Measurements from ENCODE around the gene DAB2IP. TPM values are rescaled to one million over a fixed set of nuclear protein-coding genes. Genes with fewer than 3 reads are reported as not detected.

The DAB2IP gene
- total and polyA plus RNA-seq, 2 donors (not counting 1 experiment from before 2014, with no cell fraction given) = 14.6 to 16.5 TPM

DNA sequence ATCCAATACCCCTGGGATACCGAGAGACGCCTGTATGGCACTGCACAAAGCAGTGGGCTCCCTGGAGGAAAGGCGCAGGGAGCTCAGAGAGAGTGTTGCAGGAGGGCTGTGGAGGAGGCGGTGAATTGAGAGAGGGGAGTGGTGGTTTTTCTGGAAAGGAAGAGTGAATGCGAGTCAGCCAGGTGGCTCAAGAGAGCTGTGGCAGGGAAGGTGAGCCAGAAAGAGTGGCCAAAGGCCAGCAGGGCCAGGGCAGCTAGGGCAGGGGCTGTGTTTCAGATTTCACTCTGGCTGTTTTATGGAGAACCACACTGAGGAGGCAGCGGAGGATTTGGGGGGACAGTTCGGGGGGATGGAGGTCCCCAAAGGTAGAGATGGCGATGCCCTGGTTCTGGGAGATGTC lies 13.0 kb upstream of the DAB2IP start:
- no peaks in the 10 kb centered on the region for H3K9me3 ChIP-seq (ENCODE audit: control insufficient read depth, insufficient read depth, low read depth, low read length)
- H3K4me3 ChIP-seq (replicated peaks in 1 of 4; ENCODE audit: control extremely low read depth in 1 of 4, insufficient read depth in 1 of 4, low read depth in 3 of 4, low read length in 4 of 4) = no peak overlapping the region
- TF ChIP-seq EZH2 (IDR thresholded peaks at IDR 0.05; ENCODE audit: low read length, missing control alignments) = no peak
- TF ChIP-seq, protein P1, sequence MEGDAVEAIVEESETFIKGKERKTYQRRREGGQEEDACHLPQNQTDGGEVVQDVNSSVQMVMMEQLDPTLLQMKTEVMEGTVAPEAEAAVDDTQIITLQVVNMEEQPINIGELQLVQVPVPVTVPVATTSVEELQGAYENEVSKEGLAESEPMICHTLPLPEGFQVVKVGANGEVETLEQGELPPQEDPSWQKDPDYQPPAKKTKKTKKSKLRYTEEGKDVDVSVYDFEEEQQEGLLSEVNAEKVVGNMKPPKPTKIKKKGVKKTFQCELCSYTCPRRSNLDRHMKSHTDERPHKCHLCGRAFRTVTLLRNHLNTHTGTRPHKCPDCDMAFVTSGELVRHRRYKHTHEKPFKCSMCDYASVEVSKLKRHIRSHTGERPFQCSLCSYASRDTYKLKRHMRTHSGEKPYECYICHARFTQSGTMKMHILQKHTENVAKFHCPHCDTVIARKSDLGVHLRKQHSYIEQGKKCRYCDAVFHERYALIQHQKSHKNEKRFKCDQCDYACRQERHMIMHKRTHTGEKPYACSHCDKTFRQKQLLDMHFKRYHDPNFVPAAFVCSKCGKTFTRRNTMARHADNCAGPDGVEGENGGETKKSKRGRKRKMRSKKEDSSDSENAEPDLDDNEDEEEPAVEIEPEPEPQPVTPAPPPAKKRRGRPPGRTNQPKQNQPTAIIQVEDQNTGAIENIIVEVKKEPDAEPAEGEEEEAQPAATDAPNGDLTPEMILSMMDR (conservative IDR thresholded peaks at IDR 0.05 in 1 of 2, IDR thresholded peaks at IDR 0.05 in 1 of 2; ENCODE audit: low read depth in 1 of 2, low read length in 2 of 2) = no peak
- no peak overlapping the region for H3K4me2 ChIP-seq (ENCODE audit: extremely low read depth, insufficient read depth, low read length)
- DNase-seq (ENCODE audit: low read depth in 2 of 2) = no peak
- H4K20me1 ChIP-seq (ENCODE audit: control insufficient read depth, extremely low read depth, insufficient read depth, low read length) = no peaks in the 10 kb centered on the region
- no peak overlapping the region for H3K9ac ChIP-seq (ENCODE audit: insufficient read depth, low read length)
- no peaks in the 10 kb centered on the region for H3K79me2 ChIP-seq (ENCODE audit: control insufficient read depth, insufficient read depth, low read length)
- H3K4me1 ChIP-seq (ENCODE audit: control insufficient read depth, extremely low read depth, insufficient read depth, low read length) = peaks cover 12% of the 10 kb centered on the region
- no peak overlapping the region for H2AFZ ChIP-seq (ENCODE audit: low read length)
- H3K36me3 ChIP-seq (ENCODE audit: control insufficient read depth, insufficient read depth, low read length) = no peaks in the 10 kb centered on the region
- no peak overlapping the region for H3K27ac ChIP-seq (ENCODE audit: insufficient read depth, low read length)
- H3K27me3 ChIP-seq (ENCODE audit: control insufficient read depth, insufficient read depth, low read length) = peaks cover 3% of the 10 kb centered on the region

DNA sequence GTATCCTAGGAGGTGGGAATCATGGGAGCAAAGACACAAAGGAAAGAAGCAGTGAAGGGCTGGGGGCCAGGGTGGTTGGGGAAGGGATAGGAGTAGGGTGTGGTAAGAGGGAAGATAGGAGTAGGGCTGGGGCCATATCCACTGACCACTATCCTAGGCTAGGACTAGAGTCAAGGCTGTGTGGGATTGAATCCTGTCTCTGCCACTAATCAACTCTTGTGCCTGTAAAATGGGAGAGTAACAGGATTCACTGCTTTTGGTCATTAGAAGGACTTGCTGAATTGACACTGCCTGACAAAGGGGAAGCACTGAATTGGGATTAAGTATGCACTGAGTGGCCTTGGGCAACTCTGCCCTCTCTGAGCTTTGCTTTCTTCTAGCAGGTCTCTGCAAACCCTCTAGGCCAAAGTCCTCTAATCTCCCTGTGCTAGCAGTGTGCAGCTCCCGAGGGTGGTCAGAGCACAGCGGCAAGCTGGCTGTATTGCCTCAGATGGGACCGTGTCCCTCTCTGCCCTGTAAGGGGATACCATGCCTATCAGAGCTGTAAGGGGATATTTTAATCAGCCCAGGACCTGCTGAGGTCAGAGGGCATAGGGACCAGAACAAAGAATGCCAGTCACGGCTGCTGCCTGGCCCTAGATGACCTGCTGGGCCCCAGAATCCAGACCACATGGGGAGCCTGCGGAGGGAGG lies 12.4 kb upstream of the DAB2IP start:
- DNase-seq (ENCODE audit: low read depth in 2 of 2) = no peak

DNA sequence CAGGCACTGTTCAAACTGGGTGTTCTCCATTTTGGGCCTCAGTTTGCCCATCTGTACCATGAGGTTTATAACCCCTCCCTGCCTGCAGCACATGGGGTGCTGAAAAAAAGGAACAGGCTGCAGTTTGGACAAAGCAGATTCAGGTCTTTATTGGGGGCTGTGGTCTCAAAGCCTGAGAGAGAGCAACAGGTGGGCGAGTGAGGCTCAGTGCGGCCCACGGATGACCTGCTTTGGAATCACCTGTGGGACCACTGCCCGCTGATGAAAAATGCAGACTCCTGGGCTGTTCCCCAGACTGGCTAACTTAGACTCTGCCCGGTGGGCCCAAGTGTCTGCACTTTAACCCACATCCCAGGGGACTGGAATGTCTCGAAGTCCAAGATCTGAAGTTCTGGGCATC lies 11.8 kb upstream of the DAB2IP start:
- no peaks in the 10 kb centered on the region for H3K36me3 ChIP-seq (ENCODE audit: control insufficient read depth, insufficient read depth, low read length)
- no peak overlapping the region for H3K4me2 ChIP-seq (ENCODE audit: extremely low read depth, insufficient read depth, low read length)
- H3K9ac ChIP-seq (ENCODE audit: insufficient read depth, low read length) = no peak overlapping the region
- no peaks in the 10 kb centered on the region for H4K20me1 ChIP-seq (ENCODE audit: control insufficient read depth, extremely low read depth, insufficient read depth, low read length)
- no peak overlapping the region for H2AFZ ChIP-seq (ENCODE audit: low read length)
- H3K9me3 ChIP-seq (ENCODE audit: control insufficient read depth, insufficient read depth, low read depth, low read length) = no peaks in the 10 kb centered on the region
- H3K79me2 ChIP-seq (ENCODE audit: control insufficient read depth, insufficient read depth, low read length) = no peaks in the 10 kb centered on the region
- no peak for TF ChIP-seq EZH2 (IDR thresholded peaks at IDR 0.05; ENCODE audit: low read length, missing control alignments)
- TF ChIP-seq, protein P1 (conservative IDR thresholded peaks at IDR 0.05 in 1 of 2, IDR thresholded peaks at IDR 0.05 in 1 of 2; ENCODE audit: low read depth in 1 of 2, low read length in 2 of 2) = no peak
- no peak overlapping the region for H3K27ac ChIP-seq (ENCODE audit: insufficient read depth, low read length)
- peaks cover 3% of the 10 kb centered on the region for H3K27me3 ChIP-seq (ENCODE audit: control insufficient read depth, insufficient read depth, low read length)
- H3K4me1 ChIP-seq (ENCODE audit: control insufficient read depth, extremely low read depth, insufficient read depth, low read length) = peaks cover 12% of the 10 kb centered on the region
- no peak overlapping the region for H3K4me3 ChIP-seq (replicated peaks in 1 of 4; ENCODE audit: control extremely low read depth in 1 of 4, insufficient read depth in 1 of 4, low read depth in 3 of 4, low read length in 4 of 4)
- no peak for DNase-seq (ENCODE audit: low read depth in 2 of 2)

More for the DNA sequence above, 12.4 kb upstream of the DAB2IP start:
- no peak overlapping the region for H3K9ac ChIP-seq (ENCODE audit: insufficient read depth, low read length)
- no peaks in the 10 kb centered on the region for H4K20me1 ChIP-seq (ENCODE audit: control insufficient read depth, extremely low read depth, insufficient read depth, low read length)
- peaks cover 3% of the 10 kb centered on the region for H3K27me3 ChIP-seq (ENCODE audit: control insufficient read depth, insufficient read depth, low read length)
- H3K79me2 ChIP-seq (ENCODE audit: control insufficient read depth, insufficient read depth, low read length) = no peaks in the 10 kb centered on the region
- H3K4me3 ChIP-seq (replicated peaks in 1 of 4; ENCODE audit: control extremely low read depth in 1 of 4, insufficient read depth in 1 of 4, low read depth in 3 of 4, low read length in 4 of 4) = no peak overlapping the region
- H3K36me3 ChIP-seq (ENCODE audit: control insufficient read depth, insufficient read depth, low read length) = no peaks in the 10 kb centered on the region
- no peak for TF ChIP-seq EZH2 (IDR thresholded peaks at IDR 0.05; ENCODE audit: low read length, missing control alignments)
- TF ChIP-seq, protein P1 (conservative IDR thresholded peaks at IDR 0.05 in 1 of 2, IDR thresholded peaks at IDR 0.05 in 1 of 2; ENCODE audit: low read depth in 1 of 2, low read length in 2 of 2) = no peak
- H3K9me3 ChIP-seq (ENCODE audit: control insufficient read depth, insufficient read depth, low read depth, low read length) = no peaks in the 10 kb centered on the region
- H2AFZ ChIP-seq (ENCODE audit: low read length) = no peak overlapping the region
- H3K4me2 ChIP-seq (ENCODE audit: extremely low read depth, insufficient read depth, low read length) = no peak overlapping the region
- H3K4me1 ChIP-seq (ENCODE audit: control insufficient read depth, extremely low read depth, insufficient read depth, low read length) = peaks cover 12% of the 10 kb centered on the region
- H3K27ac ChIP-seq (ENCODE audit: insufficient read depth, low read length) = no peak overlapping the region
